ENCODE results near the gene CTTN.

Gene CTTN

DNA sequence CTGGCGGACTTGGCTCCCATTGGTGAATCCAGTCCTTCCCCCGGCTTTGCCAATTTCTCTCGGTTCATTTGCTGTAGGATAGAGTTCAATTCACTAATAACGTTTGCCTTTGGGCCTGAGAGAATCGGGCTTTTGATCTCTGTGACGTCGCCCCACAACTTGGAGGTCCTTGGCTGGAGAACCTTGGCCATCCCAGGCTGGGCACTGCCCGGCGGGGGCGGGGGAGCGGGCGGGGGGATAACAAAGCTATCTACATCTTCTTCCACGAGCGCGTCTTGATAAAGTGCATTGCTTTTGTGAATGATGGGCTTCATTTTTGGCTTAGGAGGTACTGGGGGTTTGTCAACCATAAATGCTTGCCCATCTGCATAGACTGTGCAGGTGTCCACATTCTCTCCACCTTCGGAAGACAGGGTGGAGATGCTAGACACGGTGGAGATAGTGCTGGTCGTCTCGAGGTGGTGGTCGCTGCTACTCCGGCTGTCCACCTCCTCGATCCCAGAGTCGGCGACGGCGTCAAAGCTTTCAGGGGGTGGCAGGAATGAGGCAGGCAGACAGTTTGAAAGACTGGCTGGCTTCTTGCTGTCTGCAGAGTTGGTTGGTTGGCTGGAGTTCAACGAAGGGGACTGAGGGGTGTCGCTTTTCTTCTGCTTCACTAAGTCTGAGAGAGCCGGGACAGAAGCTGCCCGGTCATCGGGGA is 87.1 kb downstream of the CTTN start:
- H3K27ac ChIP-seq (ENCODE audit: low read depth, low read length): no peak overlapping the region
- H3K4me3 ChIP-seq (ENCODE audit: low read depth in 1 of 2, low read length in 2 of 2): no peak overlapping the region
- no peaks in the 10 kb centered on the region for H3K36me3 ChIP-seq (ENCODE audit: insufficient read depth, low read length)
- H3K9me3 ChIP-seq (ENCODE audit: low read length): no peaks in the 10 kb centered on the region
- no peak overlapping the region for H3K9ac ChIP-seq (ENCODE audit: low read length)
- peaks cover 15% of the 10 kb centered on the region for H3K4me1 ChIP-seq (ENCODE audit: insufficient read depth, low read length)
- no peaks in the 10 kb centered on the region for H3K27me3 ChIP-seq (ENCODE audit: control insufficient read depth in 1 of 2, insufficient read depth in 2 of 2, low read length in 2 of 2)

DNA sequence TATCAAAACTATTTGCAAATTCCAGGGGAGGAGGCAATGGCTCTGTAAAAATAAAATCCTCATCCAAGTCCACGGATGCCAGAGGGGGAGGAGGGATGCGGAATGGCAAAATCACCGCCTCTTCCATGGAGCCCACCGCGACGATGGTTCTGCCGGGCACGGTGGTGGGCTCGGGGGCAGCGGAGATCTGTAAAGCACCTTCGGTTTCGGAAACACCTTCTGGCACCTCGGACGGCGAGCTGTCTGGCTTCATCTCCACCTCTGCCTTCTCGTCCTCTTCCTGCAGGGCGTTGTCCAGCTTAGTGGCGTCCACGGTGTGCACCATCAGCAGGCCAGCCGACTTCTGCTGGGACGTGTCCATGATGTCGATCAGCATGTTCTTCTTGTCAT is 87.7 kb downstream of the CTTN start:
- no peaks in the 10 kb centered on the region for H3K36me3 ChIP-seq (ENCODE audit: insufficient read depth, low read length)
- H3K9me3 ChIP-seq (ENCODE audit: low read length): no peaks in the 10 kb centered on the region
- H3K4me3 ChIP-seq (ENCODE audit: low read depth in 1 of 2, low read length in 2 of 2): no peak overlapping the region
- H3K4me1 ChIP-seq (ENCODE audit: insufficient read depth, low read length): peaks cover 15% of the 10 kb centered on the region
- H3K27me3 ChIP-seq (ENCODE audit: control insufficient read depth in 1 of 2, insufficient read depth in 2 of 2, low read length in 2 of 2): no peaks in the 10 kb centered on the region
- H3K9ac ChIP-seq (ENCODE audit: low read length): no peak overlapping the region
- H3K27ac ChIP-seq (ENCODE audit: low read depth, low read length): no peak overlapping the region

Data from muscle layer of colon (tissue), 2 donors.